Liver (tissue), 3 donors: Measurements from ENCODE around the gene ST3GAL4.

Experiments used
- CTCF ChIP-seq: fragments of 150-350 bp; IDR thresholded peaks from 2 replicates; pipeline ENCODE4 v1.5.1; 2017; ENCODE audit warnings: improper control_type of control experiment, low read depth, low read length; ENCODE audit not compliant: missing input control
- GABPA ChIP-seq, 2 donors: IDR thresholded peaks in 1 of 2; conservative IDR thresholded peaks in 1 of 2; 2 replicates each; pipeline ENCODE4 v1.6.1; 2016; ENCODE audit warnings: antibody characterized with exemption in 2 of 2, mild to moderate bottlenecking in 1 of 2, moderate library complexity in 1 of 2
- HNF4G ChIP-seq: IDR thresholded peaks from 2 replicates; pipeline ENCODE4 v1.6.1; 2016; ENCODE audit warnings: antibody characterized with exemption
- JUND ChIP-seq, 2 donors: IDR thresholded peaks; 2 replicates each; pipeline ENCODE4 v1.6.1; 2016; ENCODE audit warnings: antibody characterized with exemption in 2 of 2
- MAX ChIP-seq: IDR thresholded peaks from 2 replicates; pipeline ENCODE4 v1.6.1; 2016; ENCODE audit warnings: antibody characterized with exemption
- RAD21 ChIP-seq, 2 donors: IDR thresholded peaks; 2 replicates each; pipeline ENCODE4 v1.6.1; 2016; ENCODE audit warnings: antibody characterized with exemption in 2 of 2, mild to moderate bottlenecking in 2 of 2
- REST ChIP-seq: IDR thresholded peaks from 2 replicates; pipeline ENCODE4 v1.6.1; 2016; ENCODE audit warnings: antibody characterized with exemption, mild to moderate bottlenecking
- RXRA ChIP-seq, 2 donors: IDR thresholded peaks; 2 replicates each; pipeline ENCODE4 v1.6.1; 2017 to 2018; ENCODE audit warnings: antibody characterized with exemption in 2 of 2, mild to moderate bottlenecking in 1 of 2
- TAF1 ChIP-seq: conservative IDR thresholded peaks from 2 replicates; pipeline ENCODE4 v1.6.1; 2016; ENCODE audit warnings: antibody characterized with exemption, mild to moderate bottlenecking
- YY1 ChIP-seq: IDR thresholded peaks from 2 replicates; pipeline ENCODE4 v1.6.1; 2016; ENCODE audit warnings: antibody characterized with exemption, mild to moderate bottlenecking
- donor health status: healthy.
- donor health status: healthy.

- TF ChIP-seq CTCF (no peak), YY1 (no peak), REST (no peak), JUND (IDR thresholded peaks at IDR 0.05) (no peak), RXRA (IDR thresholded peaks at IDR 0.05) (no peak), RAD21 (IDR thresholded peaks at IDR 0.05) (no peak), TAF1 (no peak), GABPA (IDR thresholded peaks at IDR 0.05 in 1 of 2, conservative IDR thresholded peaks at IDR 0.05 in 1 of 2) (no peak), HNF4G (no peak), MAX (no peak)
Observed at GRCh38 chr11:126312961-126313360, 42.5 kb upstream of the ST3GAL4 start.
